WTC11 (cell line): Measurements from ENCODE around the gene AGXT. TPM values are rescaled to one million over a fixed set of nuclear protein-coding genes. Genes with fewer than 3 reads are reported as not detected.
A peak's percentile ranks its signal among the peaks of the same experiment; 100 is the strongest.

Source experiments
- ATAC-seq: fragments of 200-7000 bp; cut with Tn5 transposase; 2 replicates; pipeline ENCODE4 v1.10.0; 2021; ENCODE audit warnings: mild to moderate bottlenecking, moderate library complexity
- CTCF ChIA-PET: fragments of 300-600 bp; sonication (Branson Sonifier 250); formaldehyde crosslinking; loops from one replicate; lab custom pipeline; 2021; ENCODE audit warnings: antibody characterized with exemption; lab: Charles Lee
- POLR2A ChIA-PET: fragments of 350-600 bp; sonication (Branson Sonifier 250); formaldehyde crosslinking; loops from one replicate; lab custom pipeline; 2021; ENCODE audit warnings: antibody characterized with exemption; lab: Charles Lee
- DNase-seq: peaks from one replicate; pipeline ENCODE4 v3.0.0; 2021; ENCODE audit warnings: low spot score
- H3K27ac Mint-ChIP-seq: 2 replicates; pipeline ENCODE4 v1.8.0; 2021; ENCODE audit warnings: mixed read lengths
- H3K27me3 Mint-ChIP-seq: 2 replicates; pipeline ENCODE4 v1.8.0; 2021; ENCODE audit warnings: low read depth, mild to moderate bottlenecking, moderate library complexity, mixed read lengths
- H3K36me3 Mint-ChIP-seq: 2 replicates; pipeline ENCODE4 v1.8.0; 2021; ENCODE audit warnings: mixed read lengths
- H3K4me1 Mint-ChIP-seq: 2 replicates; pipeline ENCODE4 v1.8.0; 2022; ENCODE audit warnings: mixed read lengths
- H3K4me3 Mint-ChIP-seq: 2 replicates; pipeline ENCODE4 v1.8.0; 2021; ENCODE audit warnings: mild to moderate bottlenecking, moderate library complexity, mixed read lengths
- H3K9me3 Mint-ChIP-seq: 2 replicates; pipeline ENCODE4 v1.8.0; 2021; ENCODE audit warnings: mixed read lengths
- CREB1 ChIP-seq: sonication (generic); formaldehyde crosslinking; IDR thresholded peaks from 2 replicates; pipeline ENCODE4 v1.8.0; 2023; ENCODE audit warnings: mild to moderate bottlenecking, missing genetic modification reagents
- CTCF ChIP-seq: fragments of 200-600 bp; IDR thresholded peaks from 2 replicates; pipeline ENCODE4 v1.8.0; 2022; ENCODE audit warnings: antibody characterized with exemption
- E2F5 ChIP-seq: sonication (generic); formaldehyde crosslinking; IDR thresholded peaks from 2 replicates; pipeline ENCODE4 v1.8.1; 2022; ENCODE audit warnings: mild to moderate bottlenecking, moderate library complexity, missing genetic modification reagents
- ETV6 ChIP-seq: sonication (generic); formaldehyde crosslinking; IDR thresholded peaks from 2 replicates; pipeline ENCODE4 v1.8.1; 2022; ENCODE audit warnings: mild to moderate bottlenecking, missing genetic modification reagents
- FOXJ3 ChIP-seq: sonication (generic); formaldehyde crosslinking; IDR thresholded peaks from 2 replicates; pipeline ENCODE4 v1.9.0; 2021; ENCODE audit warnings: missing genetic modification reagents, mild to moderate bottlenecking, borderline replicate concordance
- GABPB1 ChIP-seq: sonication (generic); formaldehyde crosslinking; IDR thresholded peaks from 2 replicates; pipeline ENCODE4 v1.8.1; 2023; ENCODE audit warnings: mild to moderate bottlenecking, missing genetic modification reagents
- NFATC4 ChIP-seq: fragments of 250-450 bp; sonication (Bioruptor Pico); IDR thresholded peaks from 2 replicates; pipeline ENCODE4 v1.9.0; 2021; ENCODE audit warnings: mild to moderate bottlenecking
- SP1 ChIP-seq: sonication (generic); formaldehyde crosslinking; conservative IDR thresholded peaks from 2 replicates; pipeline ENCODE4 v1.8.1; 2022; ENCODE audit warnings: missing genetic modification reagents
- TCF7 ChIP-seq: sonication (generic); formaldehyde crosslinking; IDR thresholded peaks from 2 replicates; pipeline ENCODE4 v1.8.0; 2022; ENCODE audit warnings: mild to moderate bottlenecking, low read depth, missing genetic modification reagents, moderate library complexity
- TEAD4 ChIP-seq: sonication (generic); formaldehyde crosslinking; IDR thresholded peaks from 2 replicates; pipeline ENCODE4 v1.8.0; 2022; ENCODE audit warnings: mild to moderate bottlenecking, missing genetic modification reagents
- USF2 ChIP-seq: sonication (generic); formaldehyde crosslinking; IDR thresholded peaks from 2 replicates; pipeline ENCODE4 v1.8.1; 2023; ENCODE audit warnings: mild to moderate bottlenecking, missing genetic modification reagents, moderate library complexity
- ZNF263 ChIP-seq: sonication (generic); formaldehyde crosslinking; IDR thresholded peaks from 2 replicates; pipeline ENCODE4 v1.8.1; 2022; ENCODE audit warnings: low read depth, mild to moderate bottlenecking, moderate library complexity, missing genetic modification reagents
- ZNF317 ChIP-seq: sonication (generic); formaldehyde crosslinking; IDR thresholded peaks from 2 replicates; pipeline ENCODE4 v1.8.1; 2023; ENCODE audit warnings: low read depth, mild to moderate bottlenecking, moderate library complexity, missing genetic modification reagents, borderline replicate concordance
- ZNF416 ChIP-seq: fragments of 250-450 bp; sonication (Bioruptor Pico); IDR thresholded peaks from 2 replicates; pipeline ENCODE4 v1.9.0; 2021; ENCODE audit warnings: mild to moderate bottlenecking, inconsistent platforms
- ZNF423 ChIP-seq: fragments of 250-450 bp; sonication (Bioruptor Pico); IDR thresholded peaks from 2 replicates; pipeline ENCODE4 v2.1.2; 2022; ENCODE audit warnings: mild to moderate bottlenecking, moderate library complexity
- total RNA-seq: library from RNA; stranded (reverse); gene quantifications from 3 replicates; pipeline ENCODE4 v1.2.3, GENCODE V29; 2021
- TF ChIP-seq, protein P1 (sequence below): fragments of 250-450 bp; sonication (Bioruptor Pico); IDR thresholded peaks from 2 replicates; pipeline ENCODE4 v1.9.0; 2021; ENCODE audit warnings: mild to moderate bottlenecking, borderline replicate concordance
- TF ChIP-seq, protein P2 (sequence below): sonication (generic); formaldehyde crosslinking; IDR thresholded peaks from 2 replicates; pipeline ENCODE4 v1.8.0; 2023; ENCODE audit warnings: missing genetic modification reagents

Gene AGXT
- total RNA-seq, 1 experiment from 2014 or later: 0.24 TPM

GRCh38 chr2:240896394-240896793 is 27.8 kb downstream of the AGXT start (continued):
- TF ChIP-seq ETV6 (CRISPR knock-in tag) (no peak), CREB1 (no peak), USF2 (no peak), FOXJ3 (CRISPR knock-in tag) (no peak), E2F5 (no peak)
- TF ChIP-seq, protein P1, sequence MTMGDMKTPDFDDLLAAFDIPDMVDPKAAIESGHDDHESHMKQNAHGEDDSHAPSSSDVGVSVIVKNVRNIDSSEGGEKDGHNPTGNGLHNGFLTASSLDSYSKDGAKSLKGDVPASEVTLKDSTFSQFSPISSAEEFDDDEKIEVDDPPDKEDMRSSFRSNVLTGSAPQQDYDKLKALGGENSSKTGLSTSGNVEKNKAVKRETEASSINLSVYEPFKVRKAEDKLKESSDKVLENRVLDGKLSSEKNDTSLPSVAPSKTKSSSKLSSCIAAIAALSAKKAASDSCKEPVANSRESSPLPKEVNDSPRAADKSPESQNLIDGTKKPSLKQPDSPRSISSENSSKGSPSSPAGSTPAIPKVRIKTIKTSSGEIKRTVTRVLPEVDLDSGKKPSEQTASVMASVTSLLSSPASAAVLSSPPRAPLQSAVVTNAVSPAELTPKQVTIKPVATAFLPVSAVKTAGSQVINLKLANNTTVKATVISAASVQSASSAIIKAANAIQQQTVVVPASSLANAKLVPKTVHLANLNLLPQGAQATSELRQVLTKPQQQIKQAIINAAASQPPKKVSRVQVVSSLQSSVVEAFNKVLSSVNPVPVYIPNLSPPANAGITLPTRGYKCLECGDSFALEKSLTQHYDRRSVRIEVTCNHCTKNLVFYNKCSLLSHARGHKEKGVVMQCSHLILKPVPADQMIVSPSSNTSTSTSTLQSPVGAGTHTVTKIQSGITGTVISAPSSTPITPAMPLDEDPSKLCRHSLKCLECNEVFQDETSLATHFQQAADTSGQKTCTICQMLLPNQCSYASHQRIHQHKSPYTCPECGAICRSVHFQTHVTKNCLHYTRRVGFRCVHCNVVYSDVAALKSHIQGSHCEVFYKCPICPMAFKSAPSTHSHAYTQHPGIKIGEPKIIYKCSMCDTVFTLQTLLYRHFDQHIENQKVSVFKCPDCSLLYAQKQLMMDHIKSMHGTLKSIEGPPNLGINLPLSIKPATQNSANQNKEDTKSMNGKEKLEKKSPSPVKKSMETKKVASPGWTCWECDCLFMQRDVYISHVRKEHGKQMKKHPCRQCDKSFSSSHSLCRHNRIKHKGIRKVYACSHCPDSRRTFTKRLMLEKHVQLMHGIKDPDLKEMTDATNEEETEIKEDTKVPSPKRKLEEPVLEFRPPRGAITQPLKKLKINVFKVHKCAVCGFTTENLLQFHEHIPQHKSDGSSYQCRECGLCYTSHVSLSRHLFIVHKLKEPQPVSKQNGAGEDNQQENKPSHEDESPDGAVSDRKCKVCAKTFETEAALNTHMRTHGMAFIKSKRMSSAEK (CRISPR knock-in tag): no peak

GRCh38 chr2:240896871-240897692 is 28.5 kb downstream of the AGXT start:
- H3K27me3 Mint-ChIP-seq: no peaks in the 10 kb centered on the region
- H3K27ac Mint-ChIP-seq: no peak overlapping the region
- TF ChIP-seq GABPB1 (0 out of 2 replicates have a peak, but pooled peaks have one; percentile 38), TEAD4 (CRISPR knock-in tag) (no peak), ZNF423 (CRISPR knock-in tag) (peak; percentile 50), ZNF263 (CRISPR knock-in tag) (no peak), SP1 (CRISPR knock-in tag) (no peak)
- TF ChIP-seq, protein P2, sequence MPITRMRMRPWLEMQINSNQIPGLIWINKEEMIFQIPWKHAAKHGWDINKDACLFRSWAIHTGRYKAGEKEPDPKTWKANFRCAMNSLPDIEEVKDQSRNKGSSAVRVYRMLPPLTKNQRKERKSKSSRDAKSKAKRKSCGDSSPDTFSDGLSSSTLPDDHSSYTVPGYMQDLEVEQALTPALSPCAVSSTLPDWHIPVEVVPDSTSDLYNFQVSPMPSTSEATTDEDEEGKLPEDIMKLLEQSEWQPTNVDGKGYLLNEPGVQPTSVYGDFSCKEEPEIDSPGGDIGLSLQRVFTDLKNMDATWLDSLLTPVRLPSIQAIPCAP (CRISPR knock-in tag): no peak
- no peak for DNase-seq
- H3K36me3 Mint-ChIP-seq: peaks cover 3% of the 10 kb centered on the region
- peaks cover 7% of the 10 kb centered on the region for H3K9me3 Mint-ChIP-seq
- ChIA-PET POLR2A (no interaction called here), CTCF (interaction anchor here (1.1 to 3.7 kb wide), 4 partner anchors 8 to 46 kb away, joined by 3 to 25 read pairs (median 10); no protein-coding TSS in a partner anchor)
- no peak overlapping the region for H3K4me3 Mint-ChIP-seq
- ATAC-seq: no peak
- H3K4me1 Mint-ChIP-seq: no peaks in the 10 kb centered on the region

DNA sequence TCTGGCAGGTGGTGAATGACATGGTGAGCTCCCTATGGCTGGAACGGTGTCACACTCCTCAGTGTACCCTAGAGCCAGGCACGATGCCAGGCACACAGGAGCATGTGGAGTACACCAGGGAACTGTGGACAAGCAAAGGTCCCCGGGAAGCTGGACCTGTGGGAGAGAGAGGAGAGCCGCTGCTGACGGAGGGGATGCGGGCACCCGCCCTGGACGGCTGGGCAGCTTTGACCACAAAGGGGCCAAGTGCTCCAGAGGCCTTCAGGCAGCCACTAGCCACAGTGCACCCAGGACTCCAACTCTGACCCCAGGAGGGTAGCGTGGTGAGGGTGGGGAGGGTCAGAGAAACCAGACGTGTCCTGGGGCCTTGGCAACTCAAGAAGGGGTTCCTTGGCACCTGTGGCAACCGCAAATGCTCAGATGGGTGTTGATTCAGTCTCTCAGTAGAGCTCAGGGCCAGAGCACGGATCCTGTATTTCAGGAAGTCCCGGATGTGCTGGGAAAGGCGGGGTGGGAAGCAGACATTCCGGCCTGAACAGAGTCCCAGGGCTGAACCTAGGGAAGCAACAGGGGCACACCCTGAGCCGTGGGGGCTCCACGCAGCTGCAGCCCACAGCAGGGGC is 29.6 kb downstream of the AGXT start:
- DNase-seq: no peak
- ChIA-PET POLR2A (no interaction called here), CTCF (interaction anchor here (1.1 to 3.7 kb wide), 4 partner anchors 9 to 47 kb away, joined by 3 to 25 read pairs (median 10); no protein-coding TSS in a partner anchor)
- peaks cover 11% of the 10 kb centered on the region for H3K9me3 Mint-ChIP-seq
- no peaks in the 10 kb centered on the region for H3K27me3 Mint-ChIP-seq
- TF ChIP-seq TCF7 (CRISPR knock-in tag): no peak
- no peak for TF ChIP-seq NFATC4 (CRISPR knock-in tag)
- TF ChIP-seq CTCF: no peak
- no peak for TF ChIP-seq ZNF416 (CRISPR knock-in tag)
- no peak for TF ChIP-seq ZNF317 (CRISPR knock-in tag)
- peaks cover 3% of the 10 kb centered on the region for H3K36me3 Mint-ChIP-seq
- no peak for ATAC-seq
- H3K27ac Mint-ChIP-seq: no peak overlapping the region
- no peak overlapping the region for H3K4me3 Mint-ChIP-seq
- no peaks in the 10 kb centered on the region for H3K4me1 Mint-ChIP-seq
